ENCODE results near the gene WIPF2. TPM values are rescaled to one million over a fixed set of nuclear protein-coding genes. Genes with fewer than 3 reads are reported as not detected.

The WIPF2 gene
- total RNA-seq, 2 experiments from 2014 or later = 18.9 to 20.4 TPM

- CTCF ChIA-PET = interaction anchor here (0.8 to 2.8 kb wide), 5 partner anchors 11 to 114 kb away, joined by 3 to 14 read pairs (median 4); no protein-coding TSS in a partner anchor
Measured at GRCh38 chr17:40315206-40315605, 96.1 kb downstream of the WIPF2 start.

GRCh38 chr17:40315678-40316570 lies 96.8 kb downstream of the WIPF2 start:
- ChIA-PET CTCF (interaction anchor here (0.6 to 2.8 kb wide), 11 partner anchors 9 to 244 kb away, joined by 3 to 20 read pairs (median 4); no protein-coding TSS in a partner anchor), POLR2A (interaction anchor here (1.6 kb wide), 1 partner anchor 10 kb away, joined by 3 read pairs; no protein-coding TSS in a partner anchor)

More at GRCh38 chr17:40315206-40315605, 96.1 kb downstream of the WIPF2 start:
- POLR2A ChIA-PET = interaction anchor here (0.9 to 1.6 kb wide), 2 partner anchors 9 to 10 kb away, joined by 3 read pairs; no protein-coding TSS in a partner anchor

- POLR2A ChIA-PET = interaction anchor here (0.6 to 1.0 kb wide), 5 partner anchors 9 to 254 kb away, joined by 3 to 4 read pairs (median 3); partner anchors contain the start of genes CDC6 and THRA
- CTCF ChIA-PET = interaction anchor here (0.6 to 2.8 kb wide), 17 partner anchors 8 to 291 kb away, joined by 3 to 20 read pairs (median 4); partner anchors contain the start of gene RARA
Measured at GRCh38 chr17:40316571-40317344, 97.7 kb downstream of the WIPF2 start.

GRCh38 chr17:40317345-40317873 lies 98.3 kb downstream of the WIPF2 start:
- POLR2A ChIA-PET = interaction anchor here (0.6 to 1.0 kb wide), 5 partner anchors 10 to 255 kb away, joined by 3 to 4 read pairs (median 3); partner anchors contain the start of genes CDC6 and THRA

GRCh38 chr17:40317880-40318829 lies 99.1 kb downstream of the WIPF2 start:
- CTCF ChIA-PET = interaction anchor here (0.6 to 3.5 kb wide), 21 partner anchors 8 to 292 kb away, joined by 3 to 20 read pairs (median 5); partner anchors contain the start of genes RARA and TOP2A
- POLR2A ChIA-PET = interaction anchor here (0.5 to 1.0 kb wide), 4 partner anchors 10 to 36 kb away, joined by 3 to 4 read pairs (median 3); partner anchors contain the start of gene CDC6

More at GRCh38 chr17:40317345-40317873, 98.3 kb downstream of the WIPF2 start:
- CTCF ChIA-PET = interaction anchor here (0.6 to 3.5 kb wide), 16 partner anchors 8 to 291 kb away, joined by 3 to 20 read pairs (median 4); partner anchors contain the start of gene RARA

GRCh38 chr17:40318830-40319391 lies 99.8 kb downstream of the WIPF2 start:
- ChIA-PET POLR2A (interaction anchor here (0.5 kb wide), 1 partner anchor 25 kb away, joined by 3 read pairs; no protein-coding TSS in a partner anchor), CTCF (interaction anchor here (0.8 to 3.5 kb wide), 10 partner anchors 9 to 99 kb away, joined by 3 to 11 read pairs (median 4); partner anchors contain the start of gene TOP2A)

GRCh38 chr17:40319651-40320540 lies 100.8 kb downstream of the WIPF2 start:
- CTCF ChIA-PET = interaction anchor here (0.8 to 3.5 kb wide), 9 partner anchors 10 to 98 kb away, joined by 3 to 11 read pairs (median 3); partner anchors contain the start of gene TOP2A

GRCh38 chr17:40320756-40321523 lies 101.8 kb downstream of the WIPF2 start:
- POLR2A ChIA-PET = interaction anchor here (1.0 kb wide), 1 partner anchor 9 kb away, joined by 3 read pairs; no protein-coding TSS in a partner anchor
- CTCF ChIA-PET = interaction anchor here (1.0 to 3.5 kb wide), 3 partner anchors 9 to 33 kb away, joined by 3 to 11 read pairs (median 5); no protein-coding TSS in a partner anchor

More at GRCh38 chr17:40319651-40320540, 100.8 kb downstream of the WIPF2 start:
- POLR2A ChIA-PET = interaction anchor here (1.0 kb wide), 1 partner anchor 10 kb away, joined by 3 read pairs; no protein-coding TSS in a partner anchor

GRCh38 chr17:40321524-40321929 lies 102.4 kb downstream of the WIPF2 start:
- CTCF ChIA-PET = interaction anchor here (1.0 to 1.1 kb wide), 2 partner anchors 9 to 32 kb away, joined by 3 to 5 read pairs; no protein-coding TSS in a partner anchor
- POLR2A ChIA-PET = no interaction called here

GRCh38 chr17:40321961-40322357 lies 102.9 kb downstream of the WIPF2 start:
- ChIA-PET CTCF (interaction anchor here (1.1 kb wide), 1 partner anchor 8 kb away, joined by 5 read pairs; no protein-coding TSS in a partner anchor), POLR2A (no interaction called here)

- POLR2A ChIA-PET = interaction anchor here (0.5 to 1.1 kb wide), 3 partner anchors 35 to 239 kb away, joined by 4 read pairs; partner anchors contain the start of gene CDC6
Measured at GRCh38 chr17:40322358-40323315, 103.5 kb downstream of the WIPF2 start.

GRCh38 chr17:40323391-40324381 lies 104.6 kb downstream of the WIPF2 start:
- CTCF ChIA-PET = interaction anchor here (0.9 to 1.7 kb wide), 5 partner anchors 10 to 226 kb away, joined by 3 to 6 read pairs (median 4); partner anchors contain the start of gene RARA
- POLR2A ChIA-PET = interaction anchor here (0.5 to 1.1 kb wide), 5 partner anchors 9 to 238 kb away, joined by 3 to 12 read pairs (median 4); partner anchors contain the start of gene CDC6

More at GRCh38 chr17:40322358-40323315, 103.5 kb downstream of the WIPF2 start:
- CTCF ChIA-PET = interaction anchor here (0.5 to 1.1 kb wide), 4 partner anchors 7 to 143 kb away, joined by 4 to 5 read pairs (median 4); partner anchors contain the start of gene RARA
